Astrocyte (in vitro differentiated cells and primary cell): ENCODE results near the gene GPRASP3. TPM values are rescaled to one million over a fixed set of nuclear protein-coding genes. Genes with fewer than 3 reads are reported as not detected.

ENCODE experiments used
- DNase-seq: peaks from one replicate; pipeline ENCODE4 v3.0.0-alpha.2; 2010; ENCODE audit warnings: low read depth
- FAIRE-seq: peaks from 2 replicates; lab custom pipeline; 2011; peaks lifted over from hg19 to GRCh38; lab: Jason Lieb, UNC
- H2AFZ ChIP-seq: 2 replicates; pipeline ENCODE4 v1.6.0; 2012; ENCODE audit warnings: low read depth, low read length, inconsistent platforms
- H3K27ac ChIP-seq: 2 replicates; pipeline ENCODE4 v1.5.1; 2011; ENCODE audit warnings: low read depth, low read length, inconsistent platforms
- H3K27me3 ChIP-seq: 2 replicates; pipeline ENCODE4 v1.6.0; 2011; ENCODE audit warnings: low read length, inconsistent platforms; ENCODE audit not compliant: insufficient read depth
- H3K36me3 ChIP-seq: 2 replicates; pipeline ENCODE4 v1.5.1; 2011; ENCODE audit warnings: low read length, inconsistent platforms; ENCODE audit not compliant: insufficient read depth
- H3K4me1 ChIP-seq: 2 replicates; pipeline ENCODE4 v1.5.1; 2011; ENCODE audit warnings: low read length, inconsistent platforms; ENCODE audit not compliant: insufficient read depth
- H3K4me2 ChIP-seq: 2 replicates; pipeline ENCODE4 v1.6.0; 2012; ENCODE audit warnings: low read length, inconsistent platforms
- H3K4me3 ChIP-seq: 2 replicates; pipeline ENCODE4 v1.5.1; 2011; ENCODE audit warnings: low read depth, mild to moderate bottlenecking, low read length, inconsistent platforms; ENCODE audit not compliant: insufficient read depth
- H3K79me2 ChIP-seq: 2 replicates; pipeline ENCODE4 v1.6.0; 2012; ENCODE audit warnings: mild to moderate bottlenecking, low read length, inconsistent platforms; ENCODE audit not compliant: insufficient read depth
- H3K9ac ChIP-seq: 2 replicates; pipeline ENCODE4 v1.6.0; 2012; ENCODE audit warnings: mild to moderate bottlenecking, low read length, inconsistent platforms
- H3K9me3 ChIP-seq: 2 replicates; pipeline ENCODE4 v1.5.1; 2012; ENCODE audit warnings: low read depth, mild to moderate bottlenecking, low read length, inconsistent platforms; ENCODE audit not compliant: insufficient read depth
- H4K20me1 ChIP-seq: 2 replicates; pipeline ENCODE4 v1.6.0; 2012; ENCODE audit warnings: low read length, inconsistent platforms; ENCODE audit not compliant: insufficient read depth
- H3K27ac Mint-ChIP-seq: one replicate; pipeline ENCODE4 v1.8.0; 2021; ENCODE audit warnings: mild to moderate bottlenecking, mixed read lengths; ENCODE audit not compliant: unreplicated experiment
- H3K27me3 Mint-ChIP-seq: one replicate; pipeline ENCODE4 v1.8.0; 2021; ENCODE audit warnings: low read depth, mixed read lengths; ENCODE audit not compliant: unreplicated experiment
- H3K36me3 Mint-ChIP-seq: one replicate; pipeline ENCODE4 v1.8.0; 2021; ENCODE audit warnings: low read depth, mixed read lengths; ENCODE audit not compliant: unreplicated experiment
- H3K4me1 Mint-ChIP-seq: one replicate; pipeline ENCODE4 v1.8.0; 2021; ENCODE audit warnings: low read depth, mixed read lengths; ENCODE audit not compliant: unreplicated experiment
- H3K4me3 Mint-ChIP-seq: one replicate; pipeline ENCODE4 v1.8.0; 2021; ENCODE audit warnings: mild to moderate bottlenecking, moderate library complexity, mixed read lengths; ENCODE audit not compliant: unreplicated experiment
- H3K9me3 Mint-ChIP-seq: one replicate; pipeline ENCODE4 v1.8.0; 2021; ENCODE audit warnings: mild to moderate bottlenecking, mixed read lengths; ENCODE audit not compliant: unreplicated experiment
- CTCF ChIP-seq: IDR thresholded peaks from 2 replicates; pipeline ENCODE4 v1.5.1; 2011; ENCODE audit warnings: low read depth, mild to moderate bottlenecking, inconsistent platforms, low read length, moderate library complexity; ENCODE audit not compliant: insufficient read depth
- EZH2 ChIP-seq: IDR thresholded peaks from 2 replicates; pipeline ENCODE4 v1.6.1; 2012; ENCODE audit warnings: mild to moderate bottlenecking, low read length, inconsistent platforms; ENCODE audit not compliant: insufficient read depth
- total RNA-seq: library from RNA; stranded (reverse); gene quantifications from 2 replicates; pipeline ENCODE4 v1.2.1, GENCODE V29; 2021

Gene GPRASP3
- total RNA-seq, 1 donor from 2014 or later = 8.0 TPM

DNA sequence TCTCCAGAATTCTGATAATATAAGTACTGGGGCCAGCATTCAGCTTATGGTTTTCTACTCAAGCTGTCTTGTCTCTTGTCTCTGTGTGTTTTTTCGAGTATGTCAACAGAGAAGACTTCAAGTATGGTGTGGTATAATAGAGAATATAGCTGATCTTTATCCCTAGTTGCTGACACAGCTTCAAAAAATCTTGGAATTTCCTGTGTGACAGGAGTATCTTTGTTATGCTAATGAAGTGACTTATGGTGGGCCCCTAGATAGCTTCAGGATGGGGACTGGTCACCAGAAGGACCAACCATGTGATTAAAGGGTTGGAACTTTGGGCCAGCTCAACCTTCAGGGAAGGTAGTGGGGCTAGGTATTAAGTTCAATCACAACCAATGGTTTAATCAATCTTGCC, 2.9 kb downstream of the GPRASP3 start:
- no peak overlapping the region for H2AFZ ChIP-seq
- no peak overlapping the region for H3K9ac ChIP-seq
- peak overlapping the region; percentile 36 for H3K4me2 ChIP-seq
- FAIRE-seq (peak; percentile 13), DNase-seq (no peak)
- H3K36me3 ChIP-seq = no peaks in the 10 kb centered on the region
- Mint-ChIP-seq H3K4me1 (peaks cover 5% of the 10 kb centered on the region), H3K27me3 (no peaks in the 10 kb centered on the region), H3K27ac (no peak overlapping the region), H3K9me3 (peaks cover 1% of the 10 kb centered on the region), H3K4me3 (no peak overlapping the region), H3K36me3 (no peaks in the 10 kb centered on the region)
- H3K27me3 ChIP-seq = no peaks in the 10 kb centered on the region
- no peaks in the 10 kb centered on the region for H3K4me1 ChIP-seq
- H3K9me3 ChIP-seq = no peaks in the 10 kb centered on the region
- H3K27ac ChIP-seq = no peak overlapping the region
- no peak for TF ChIP-seq EZH2
- no peak for TF ChIP-seq CTCF
- no peak overlapping the region for H3K4me3 ChIP-seq
- no peaks in the 10 kb centered on the region for H4K20me1 ChIP-seq
- no peaks in the 10 kb centered on the region for H3K79me2 ChIP-seq

DNA sequence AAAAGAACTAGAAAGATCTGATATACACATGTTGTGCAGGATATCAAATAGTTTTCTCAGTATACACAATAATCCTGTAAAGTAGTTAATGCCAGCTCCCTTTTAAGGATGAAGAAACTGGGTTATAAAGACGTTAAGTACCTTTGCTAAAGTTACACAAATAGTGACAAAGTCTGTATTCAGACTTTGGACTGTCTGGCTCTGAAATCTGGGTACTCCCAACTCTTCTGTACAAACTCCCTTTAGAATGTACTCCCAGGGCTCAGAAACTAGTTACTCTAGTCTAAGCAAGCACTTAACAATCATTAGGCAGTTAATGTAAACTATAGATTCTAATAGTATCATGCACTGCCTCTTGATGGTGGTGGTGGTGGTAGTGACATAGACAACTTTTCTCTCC, 7.2 kb downstream of the GPRASP3 start:
- Histone ChIP-seq H4K20me1 (no peaks in the 10 kb centered on the region), H3K4me2 (no peak overlapping the region), H3K9ac (no peak overlapping the region), H3K79me2 (no peaks in the 10 kb centered on the region), H3K27me3 (no peaks in the 10 kb centered on the region), H2AFZ (no peak overlapping the region), H3K4me1 (no peaks in the 10 kb centered on the region), H3K27ac (no peak overlapping the region), H3K36me3 (no peaks in the 10 kb centered on the region), H3K4me3 (no peak overlapping the region), H3K9me3 (no peaks in the 10 kb centered on the region)
- Mint-ChIP-seq H3K27ac (no peak overlapping the region), H3K9me3 (peaks cover 1% of the 10 kb centered on the region), H3K4me1 (peaks cover 9% of the 10 kb centered on the region), H3K4me3 (no peak overlapping the region), H3K27me3 (no peaks in the 10 kb centered on the region), H3K36me3 (no peaks in the 10 kb centered on the region)
- DNase-seq = no peak
- no peak for TF ChIP-seq EZH2
- TF ChIP-seq CTCF = no peak
- FAIRE-seq = no peak

- no peak for FAIRE-seq
- Histone ChIP-seq H3K4me2 (no peak overlapping the region), H4K20me1 (no peaks in the 10 kb centered on the region), H3K79me2 (no peaks in the 10 kb centered on the region), H3K4me1 (no peaks in the 10 kb centered on the region), H3K9ac (no peak overlapping the region), H3K27me3 (no peaks in the 10 kb centered on the region), H3K9me3 (no peaks in the 10 kb centered on the region), H3K36me3 (no peaks in the 10 kb centered on the region), H3K4me3 (no peak overlapping the region), H2AFZ (no peak overlapping the region), H3K27ac (no peak overlapping the region)
- peaks cover 1% of the 10 kb centered on the region for H3K9me3 Mint-ChIP-seq
- DNase-seq = no peak
- no peak overlapping the region for H3K4me3 Mint-ChIP-seq
- H3K27me3 Mint-ChIP-seq = no peaks in the 10 kb centered on the region
- H3K27ac Mint-ChIP-seq = no peak overlapping the region
- TF ChIP-seq CTCF = no peak
- no peak for TF ChIP-seq EZH2
- no peaks in the 10 kb centered on the region for H3K36me3 Mint-ChIP-seq
- peaks cover 7% of the 10 kb centered on the region for H3K4me1 Mint-ChIP-seq
These were observed 8.1 kb downstream of the GPRASP3 start for GRCh38 chrX:102728646-102729045.
